GM12878 (cell line): ENCODE measurements around the gene CBLN3. TPM values are rescaled to one million over a fixed set of nuclear protein-coding genes. Genes with fewer than 3 reads are reported as not detected.

Source experiments
- ATAC-seq: fragments of 200-7000 bp; cut with Tn5 transposase; 3 replicates; pipeline ENCODE4 v1.9.1; 2020; ENCODE audit warnings: mild to moderate bottlenecking, moderate library complexity
- BruUV-seq: library from RNA; stranded (reverse); fragments of 400-500 nt; replicated peaks from 2 replicates; lab custom pipeline; 2021; lab: Mats Ljungman, UMichigan
- CTCF ChIA-PET: fragments of 300-600 bp; sonication (Branson Sonifier 250); formaldehyde crosslinking; extraction: SDS; loops from one replicate; lab custom pipeline; 2021; ENCODE audit warnings: inconsistent platforms; lab: Yijun Ruan, JAX
- POLR2A ChIA-PET: fragments of 350-600 bp; formaldehyde crosslinking; extraction: SDS; loops from one replicate; lab custom pipeline; 2021; ENCODE audit warnings: inconsistent platforms; lab: Charles Lee
- RAD21 ChIA-PET: fragments of 300-600 bp; sonication (Branson Sonifier 250); formaldehyde crosslinking; loops from one replicate; lab custom pipeline; 2023; ENCODE audit warnings: antibody characterized with exemption; ENCODE audit not compliant: unreplicated experiment; lab: Charles Lee
- SMC1A ChIA-PET: fragments of 300-600 bp; sonication (Branson Sonifier 250); formaldehyde crosslinking; loops from one replicate; lab custom pipeline; 2023; ENCODE audit not compliant: unreplicated experiment, uncharacterized antibody; lab: Charles Lee
- DNase-seq: peaks from one replicate; pipeline ENCODE4 v3.0.0-alpha.2; 2011; ENCODE audit warnings: low read depth, low spot score
- FAIRE-seq: peaks from 3 replicates; lab custom pipeline; 2011; peaks lifted over from hg19 to GRCh38; lab: Jason Lieb, UNC
- H2AFZ ChIP-seq: 2 replicates; pipeline ENCODE4 v1.6.0; 2011; ENCODE audit warnings: low read depth, low read length, control low read depth; ENCODE audit not compliant: control insufficient read depth
- H3K27ac ChIP-seq: 2 replicates; pipeline ENCODE4 v1.5.1; 2011; ENCODE audit warnings: control low read depth; ENCODE audit not compliant: control insufficient read depth, insufficient read depth
- H3K27me3 ChIP-seq, 2 experiments: replicated peaks in 1 of 2; 2 replicates each; pipeline versions ENCODE4 v1.6.0 to v1.6.1; 2011; ENCODE audit warnings: low read length in 1 of 2; ENCODE audit not compliant: control insufficient read depth in 2 of 2, insufficient read depth in 2 of 2
- H3K36me3 ChIP-seq, 2 experiments: 2 replicates each; pipeline ENCODE4 v1.5.1; 2011; ENCODE audit warnings: low read length in 1 of 2; ENCODE audit not compliant: control insufficient read depth in 2 of 2, insufficient read depth in 2 of 2
- H3K4me1 ChIP-seq: 2 replicates; pipeline ENCODE4 v1.6.1; 2011; ENCODE audit warnings: mild to moderate bottlenecking, low read length, moderate library complexity, mixed read lengths; ENCODE audit not compliant: control insufficient read depth, insufficient read depth
- H3K4me2 ChIP-seq: 2 replicates; pipeline ENCODE4 v1.6.0; 2011; ENCODE audit warnings: control low read depth; ENCODE audit not compliant: control insufficient read depth, insufficient read depth
- H3K4me3 ChIP-seq: fragments of 200-600 bp; sonication (generic); 2 replicates; pipeline ENCODE4 v1.5.1; 2016
- H3K79me2 ChIP-seq: 2 replicates; pipeline ENCODE4 v1.6.0; 2011; ENCODE audit warnings: low read length; ENCODE audit not compliant: control insufficient read depth, insufficient read depth
- H3K9ac ChIP-seq: 2 replicates; pipeline ENCODE4 v1.8.0; 2011; ENCODE audit warnings: low read length, control low read depth, mixed read lengths; ENCODE audit not compliant: control insufficient read depth, insufficient read depth
- H3K9me3 ChIP-seq: replicated peaks from 3 replicates; pipeline ENCODE4 v1.5.1; 2011; ENCODE audit warnings: mild to moderate bottlenecking, low read length; ENCODE audit not compliant: control insufficient read depth, insufficient read depth
- H4K20me1 ChIP-seq: 2 replicates; pipeline ENCODE4 v1.6.0; 2011; ENCODE audit not compliant: control insufficient read depth, insufficient read depth
- BHLHE40 ChIP-seq, 2 experiments: fragments of 450-650 bp in 1 of 2; IDR thresholded peaks; 2 replicates each; pipeline ENCODE4 v1.6.1; 2011 to 2017; ENCODE audit warnings: low read depth in 2 of 2, borderline replicate concordance in 1 of 2, improper control_type of control experiment in 1 of 2, low read length in 1 of 2, mild to moderate bottlenecking in 1 of 2
- CHD2 ChIP-seq: IDR thresholded peaks from 2 replicates; pipeline ENCODE4 v1.6.1; 2011; ENCODE audit warnings: low read depth, low read length, improper control_type of control experiment, borderline replicate concordance
- NFYA ChIP-seq: IDR thresholded peaks from 2 replicates; pipeline ENCODE4 v1.6.1; 2011; ENCODE audit warnings: low read depth, mild to moderate bottlenecking, low read length, improper control_type of control experiment, borderline replicate concordance
- WGBS: methylation state at CpG from one replicate; pipeline ENCODE4 v1.1.6; 2016; ENCODE audit warnings: low lambda C conversion rate; ENCODE audit not compliant: insufficient replicate concordance, insufficient coverage; ENCODE audit errors: missing lambda C conversion rate; 5-methylcytosine and 5-hydroxymethylcytosine counted together
- in situ Hi-C: fragments of 300-500 bp; cut with MboI; formaldehyde crosslinking; loops from 9 replicates; pipeline ENCODE4 v1.14.3; 2018; ENCODE audit warnings: mixed read lengths
- intact Hi-C: fragments of 100-400 bp; cut with micrococcal nuclease; formaldehyde crosslinking; loops from one replicate; pipeline ENCODE4 v1.14.2; 2022; ENCODE audit not compliant: unreplicated experiment
- polyA plus RNA-seq, 11 experiments: library from polyadenylated mRNA; depleted of rRNA in 4 of 11; unstranded in 6 of 11; stranded (reverse) in 5 of 11; fragments of >200 nt; fragmentation: Nextera tagmentation in 4 of 11; fragmentation: Illumina TruSeq in 1 of 11; extraction: Ambion mirVana in 4 of 11; extraction: Trizol in 1 of 11; gene quantifications; 1 replicate in 1 of 11; 2 replicates in 10 of 11; pipeline versions ENCODE4 v1.2.1 to v1.2.3, GENCODE V29; 2011 to 2016; ENCODE audit warnings: inconsistent platforms in 2 of 11, missing spikeins in 2 of 11, low read depth in 1 of 11
- total RNA-seq, 4 experiments: library from RNA; depleted of rRNA in 3 of 4; stranded (reverse); fragments of >200 nt in 3 of 4; fragmentation: Illumina TruSeq in 1 of 4; extraction: Trizol in 1 of 4; gene quantifications; 2 replicates each; pipeline versions ENCODE4 v1.2.1 to v1.2.3, GENCODE V29; 2013 to 2021

Gene CBLN3
- total and polyA plus RNA-seq, 10 of the 15 experiments (the other 5 are each of a cell fraction or from before 2014, with no cell fraction given) = 0.16 to 4.9 (median 1.3) TPM

GRCh38 chr14:24427537-24428508, 1.6 kb downstream of the CBLN3 start:
- intact Hi-C loops = no loop called here
- ChIA-PET RAD21 (interaction anchor here (1.4 kb wide), 1 partner anchor 62 kb away, joined by 5 read pairs; no protein-coding TSS in a partner anchor), CTCF (interaction anchor here (0.8 to 10.8 kb wide), 2 partner anchors 60 to 93 kb away, joined by 3 to 452 read pairs; partner anchors contain the start of genes ADCY4, NFATC4 and RIPK3), SMC1A (no interaction called here), POLR2A (interaction anchor here (1.0 kb wide), 1 partner anchor 88 kb away, joined by 3 read pairs; the partner anchor contains the start of gene RIPK3)
- WGBS = 81% methylated on average over 17 of the region's 18 CpGs
- Histone ChIP-seq H3K36me3 (peaks cover 4% of the 10 kb centered on the region in 2 experiments), H4K20me1 (no peaks in the 10 kb centered on the region), H3K9ac (no peak overlapping the region), H3K79me2 (peaks cover 25% of the 10 kb centered on the region), H3K4me1 (peaks cover 8% of the 10 kb centered on the region), H3K27me3 (no peaks in the 10 kb centered on the region), H3K9me3 (no peaks in the 10 kb centered on the region), H3K4me2 (no peak overlapping the region), H2AFZ (no peak overlapping the region), H3K4me3 (no peak overlapping the region), H3K27ac (no peak overlapping the region)
- DNase-seq (no peak), ATAC-seq (no peak), FAIRE-seq (no peak)
- TF ChIP-seq CHD2 = no peak
- TF ChIP-seq NFYA = no peak
- no peak for TF ChIP-seq BHLHE40 (IDR thresholded peaks at IDR 0.05; ENCODE audit: borderline replicate concordance in 1 of 2, low read depth in 2 of 2, low read length in 1 of 2)
- BruUV-seq = no TSS peak
- in situ Hi-C loops = no loop called here
